GM18502 (cell line): ENCODE data around the gene CAPN8.

Source experiments
- ATAC-seq: cut with Tn5 transposase; IDR thresholded peaks from one replicate; pipeline ENCODE4 v1.9.1; 2021; ENCODE audit warnings: mild to moderate bottlenecking; ENCODE audit not compliant: unreplicated experiment, poor library complexity

Gene CAPN8

GRCh38 chr1:223657978-223658377 is 7.5 kb downstream of the CAPN8 start:
- ATAC-seq, result no peak

- ATAC-seq, result no peak
Observed at GRCh38 chr1:223654083-223654482, 11.4 kb downstream of the CAPN8 start.

- ATAC-seq, result no peak
Observed at GRCh38 chr1:223653431-223653830, 12.1 kb downstream of the CAPN8 start.

GRCh38 chr1:223653015-223653414 is 12.5 kb downstream of the CAPN8 start:
- no peak for ATAC-seq

GRCh38 chr1:223652436-223652941 is 13.0 kb downstream of the CAPN8 start:
- ATAC-seq, result no peak

GRCh38 chr1:223651291-223651991 is 14.1 kb downstream of the CAPN8 start:
- ATAC-seq, result no peak

GRCh38 chr1:223650465-223650864 is 15.0 kb downstream of the CAPN8 start:
- ATAC-seq, result no peak

GRCh38 chr1:223649222-223649621 is 16.3 kb downstream of the CAPN8 start:
- no peak for ATAC-seq

- no peak for ATAC-seq
Observed at GRCh38 chr1:223647249-223647648, 18.3 kb downstream of the CAPN8 start.

GRCh38 chr1:223645903-223646302 is 19.6 kb downstream of the CAPN8 start:
- no peak for ATAC-seq

GRCh38 chr1:223642237-223642636 is 23.3 kb downstream of the CAPN8 start:
- ATAC-seq, result no peak

- no peak for ATAC-seq
Observed at GRCh38 chr1:223641523-223642039, 23.9 kb downstream of the CAPN8 start.

GRCh38 chr1:223639331-223639749 is 26.2 kb downstream of the CAPN8 start:
- ATAC-seq, result no peak

GRCh38 chr1:223635236-223635635 is 30.3 kb downstream of the CAPN8 start:
- no peak for ATAC-seq

- ATAC-seq, result no peak
Observed at GRCh38 chr1:223634423-223634822, 31.1 kb downstream of the CAPN8 start.

- ATAC-seq, result no peak
Observed at GRCh38 chr1:223631956-223632355, 33.5 kb downstream of the CAPN8 start.

- ATAC-seq, result no peak
Observed at GRCh38 chr1:223631473-223631872, 34.0 kb downstream of the CAPN8 start.

- ATAC-seq, result no peak
Observed at GRCh38 chr1:223629126-223629457, 36.4 kb downstream of the CAPN8 start.

GRCh38 chr1:223628233-223629125 is 37.0 kb downstream of the CAPN8 start:
- no peak for ATAC-seq

GRCh38 chr1:223622132-223622842 is 43.2 kb downstream of the CAPN8 start:
- no peak for ATAC-seq

- peak; percentile 95 for ATAC-seq
Observed at GRCh38 chr1:223621312-223621734, 44.2 kb downstream of the CAPN8 start.
